Superior temporal gyrus (tissue), 1 donor: ENCODE data around the gene MAPK14.

Source experiments
- DNase-seq: peaks from one replicate; pipeline ENCODE4 v3.0.0-alpha.2; 2016; ENCODE audit errors: extremely low spot score

Gene MAPK14

DNA sequence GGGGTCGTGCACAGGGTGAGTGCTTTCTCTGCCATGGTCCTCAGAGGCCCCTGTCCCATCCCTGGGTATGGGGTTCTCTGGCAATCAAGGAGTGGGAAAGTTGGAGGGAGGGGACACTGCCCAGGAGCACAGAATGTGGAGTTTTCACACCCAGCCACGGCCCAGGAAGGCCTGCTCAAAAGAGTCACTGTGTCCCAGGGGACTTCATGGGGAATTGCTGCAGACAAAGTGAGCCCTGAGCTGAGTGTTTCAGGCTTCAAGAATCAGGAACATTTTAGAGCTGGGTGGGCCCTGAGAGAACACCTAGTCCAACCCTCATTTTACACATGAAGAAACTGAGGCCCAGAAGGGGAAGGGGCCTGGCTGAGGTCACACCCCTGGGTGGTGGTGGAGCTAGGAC, 108.4 kb downstream of the MAPK14 start:
- no peak for DNase-seq

DNA sequence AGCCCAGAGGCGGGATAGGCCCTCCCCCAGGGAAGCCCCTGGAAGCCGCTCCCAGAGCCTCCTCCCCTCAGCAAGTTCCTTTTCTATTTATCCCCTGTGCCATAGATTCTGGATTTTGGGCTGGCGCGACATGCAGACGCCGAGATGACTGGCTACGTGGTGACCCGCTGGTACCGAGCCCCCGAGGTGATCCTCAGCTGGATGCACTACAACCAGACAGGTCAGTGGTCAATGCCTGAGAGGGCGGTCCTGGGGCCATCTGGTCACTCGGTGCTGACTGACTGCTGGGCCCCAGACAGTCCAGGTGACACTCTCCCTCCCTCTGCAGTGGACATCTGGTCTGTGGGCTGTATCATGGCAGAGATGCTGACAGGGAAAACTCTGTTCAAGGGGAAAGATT, 108.9 kb downstream of the MAPK14 start:
- no peak for DNase-seq

DNA sequence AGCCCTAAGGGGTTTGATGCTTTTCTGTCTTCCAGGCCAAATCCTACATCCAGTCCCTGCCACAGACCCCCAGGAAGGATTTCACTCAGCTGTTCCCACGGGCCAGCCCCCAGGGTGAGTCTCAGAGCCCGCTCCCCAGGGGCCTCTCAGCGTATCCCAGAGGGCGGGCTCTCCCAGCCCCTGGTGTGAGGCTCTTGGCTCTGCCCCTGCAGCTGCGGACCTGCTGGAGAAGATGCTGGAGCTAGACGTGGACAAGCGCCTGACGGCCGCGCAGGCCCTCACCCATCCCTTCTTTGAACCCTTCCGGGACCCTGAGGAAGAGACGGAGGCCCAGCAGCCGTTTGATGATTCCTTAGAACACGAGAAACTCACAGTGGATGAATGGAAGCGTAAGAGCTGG, 111.1 kb downstream of the MAPK14 start:
- no peak for DNase-seq

GRCh38 chr6:36139431-36139830, 111.8 kb downstream of the MAPK14 start:
- DNase-seq: no peak

GRCh38 chr6:36139991-36140710, 112.5 kb downstream of the MAPK14 start:
- DNase-seq: peak; percentile 58

DNA sequence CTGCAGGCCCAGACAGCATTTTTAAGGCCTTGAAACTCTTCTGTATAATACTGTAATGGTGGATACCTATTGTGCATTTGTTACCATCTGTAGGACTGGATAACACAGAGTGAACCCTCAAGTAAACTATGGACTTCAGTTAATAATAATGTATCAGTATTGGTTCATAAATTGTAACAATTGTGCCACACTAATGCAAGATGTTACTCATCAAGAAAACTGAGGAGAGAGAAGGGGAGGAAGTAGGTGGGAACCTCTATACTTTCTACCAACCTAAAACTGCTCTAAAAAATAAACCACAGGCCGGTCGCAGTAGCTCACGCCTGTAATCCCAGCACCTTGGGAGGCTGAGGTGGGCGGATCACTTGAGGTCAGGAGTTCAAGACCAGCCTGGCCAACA, 113.5 kb downstream of the MAPK14 start:
- no peak for DNase-seq

GRCh38 chr6:36141961-36142360, 114.4 kb downstream of the MAPK14 start:
- DNase-seq: no peak

- no peak for DNase-seq
These were observed 115.6 kb downstream of the MAPK14 start for GRCh38 chr6:36142971-36143838.

DNA sequence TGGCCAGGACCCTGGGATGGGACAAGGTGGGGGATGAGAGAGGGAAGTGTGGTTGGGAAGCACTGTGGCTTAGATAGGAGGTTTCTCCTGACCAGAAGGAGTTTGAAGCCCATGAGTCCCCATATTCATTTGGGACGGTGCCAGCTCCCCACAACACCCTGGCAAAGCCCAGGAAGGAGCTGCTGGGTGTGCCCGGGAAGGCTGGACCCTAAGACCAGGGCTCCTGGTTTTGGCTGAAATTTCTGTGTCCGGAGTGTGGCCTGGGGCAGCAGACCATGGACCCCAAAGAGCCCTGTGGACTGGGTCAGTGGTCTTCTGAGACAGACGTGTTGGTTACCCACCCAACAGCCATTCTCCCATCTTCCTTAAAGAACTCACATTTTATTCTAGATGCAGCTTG, 117.9 kb downstream of the MAPK14 start:
- no peak for DNase-seq

DNA sequence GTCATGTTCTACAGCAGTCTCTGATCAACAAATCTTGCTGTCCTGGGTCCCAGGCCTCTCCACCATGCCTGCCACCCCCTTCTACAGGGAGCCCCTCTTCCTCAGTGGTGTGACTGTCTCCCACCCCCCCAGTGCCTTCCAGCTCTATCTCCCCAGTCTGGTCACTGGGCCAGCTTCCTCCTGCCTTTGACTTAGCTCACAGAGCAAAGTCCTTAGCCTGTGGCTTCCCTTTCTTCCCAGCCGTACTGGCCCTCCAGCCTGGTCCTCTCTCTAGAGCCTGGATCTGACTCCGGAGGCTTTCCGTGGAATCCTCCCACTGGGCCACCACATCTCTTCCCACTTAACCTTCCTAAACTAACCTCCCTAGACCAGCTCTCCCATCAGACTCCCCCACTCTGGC, 119.7 kb downstream of the MAPK14 start:
- no peak for DNase-seq

DNA sequence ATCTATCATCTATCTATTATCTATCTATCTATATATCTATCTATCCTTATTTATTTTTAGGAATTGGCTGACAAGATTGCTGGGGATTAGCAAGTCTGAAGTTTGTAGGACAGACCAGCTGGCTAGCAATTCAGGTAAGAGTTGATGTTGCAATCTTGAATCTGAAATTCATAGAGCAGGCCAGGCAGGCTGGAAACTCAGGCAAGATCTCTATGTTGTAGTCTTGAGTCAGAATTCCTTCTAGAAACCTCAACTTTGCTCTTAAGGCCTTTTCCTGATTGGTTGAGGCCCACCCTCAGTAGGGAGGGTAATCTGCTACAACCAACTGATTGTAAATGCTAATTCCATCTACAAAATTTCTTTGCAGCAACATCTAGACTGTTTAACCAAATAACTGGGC, 121.9 kb downstream of the MAPK14 start:
- no peak for DNase-seq

- no peak for DNase-seq
These were observed 122.7 kb downstream of the MAPK14 start for GRCh38 chr6:36150283-36150682.

GRCh38 chr6:36154286-36154685, 126.7 kb downstream of the MAPK14 start:
- no peak for DNase-seq

- DNase-seq: no peak
These were observed 128.1 kb downstream of the MAPK14 start for GRCh38 chr6:36155662-36156061.

GRCh38 chr6:36160147-36160760, 132.6 kb downstream of the MAPK14 start:
- no peak for DNase-seq
